HEK293 (cell line): Measurements from ENCODE around the gene MRPL9.
"Not testable (repeated sequence)": the region's sequence is repeated elsewhere in the genome, so short reads cannot be mapped to it uniquely, and the experiment has no call there.

Experiments
- ATF2 ChIP-seq: fragments of 450-650 bp; formaldehyde crosslinking; IDR thresholded peaks from 2 replicates; pipeline ENCODE4 v1.5.1; 2016; ENCODE audit warnings: missing biosample characterization, missing genetic modification characterization, low read depth
- CTCF ChIP-seq: fragments of 450-650 bp; formaldehyde crosslinking; IDR thresholded peaks from 2 replicates; pipeline ENCODE4 v1.5.1; 2016; ENCODE audit warnings: missing biosample characterization, missing genetic modification characterization
- GLIS2 ChIP-seq: fragments of 450-650 bp; formaldehyde crosslinking; IDR thresholded peaks from 2 replicates; pipeline ENCODE4 v1.5.1; 2016; ENCODE audit warnings: missing biosample characterization, missing genetic modification characterization
- KLF16 ChIP-seq: fragments of 450-650 bp; formaldehyde crosslinking; IDR thresholded peaks from 2 replicates; pipeline ENCODE4 v1.5.1; 2017; ENCODE audit warnings: missing biosample characterization, missing genetic modification characterization
- PATZ1 ChIP-seq: fragments of 450-650 bp; formaldehyde crosslinking; IDR thresholded peaks from 2 replicates; pipeline ENCODE4 v1.5.1; 2016; ENCODE audit warnings: missing biosample characterization, missing genetic modification characterization
- PBX3 ChIP-seq: sonication (generic); formaldehyde crosslinking; IDR thresholded peaks from 2 replicates; pipeline ENCODE4 v1.8.1; 2022; ENCODE audit warnings: mild to moderate bottlenecking, moderate library complexity, missing genetic modification reagents
- REST ChIP-seq: fragments of 450-650 bp; formaldehyde crosslinking; IDR thresholded peaks from 2 replicates; pipeline ENCODE4 v1.5.1; 2016; ENCODE audit warnings: missing biosample characterization, missing genetic modification characterization
- SETDB1 ChIP-seq: IDR thresholded peaks from one replicate; pipeline ENCODE4 v1.6.1; 2017; ENCODE audit warnings: mild to moderate bottlenecking, low read length, moderate library complexity, mixed read lengths; ENCODE audit not compliant: insufficient read length
- ZNF274 ChIP-seq, 2 experiments: fragments of 200-500 bp in 1 of 2; fragments of 450-650 bp in 1 of 2; sonication (Bioruptor generic) in 1 of 2; formaldehyde crosslinking in 1 of 2; IDR thresholded peaks; 2 replicates each; pipeline versions ENCODE4 v1.5.1 to v1.6.1; 2014 to 2016; ENCODE audit warnings: borderline replicate concordance in 1 of 2, inconsistent platforms in 1 of 2, low read length in 1 of 2, missing biosample characterization in 1 of 2, missing genetic modification characterization in 1 of 2
- ZNF423 ChIP-seq: fragments of 450-650 bp; formaldehyde crosslinking; IDR thresholded peaks from 2 replicates; pipeline ENCODE4 v1.5.1; 2016; ENCODE audit warnings: missing biosample characterization, missing genetic modification characterization
- ZNF426 ChIP-seq: fragments of 450-650 bp; formaldehyde crosslinking; IDR thresholded peaks from 2 replicates; pipeline ENCODE4 v1.5.1; 2017; ENCODE audit warnings: missing biosample characterization, missing genetic modification characterization, mild to moderate bottlenecking, inconsistent platforms, moderate library complexity
- ZNF449 ChIP-seq: fragments of 450-650 bp; formaldehyde crosslinking; IDR thresholded peaks from 2 replicates; pipeline ENCODE4 v1.5.1; 2017; ENCODE audit warnings: missing biosample characterization, mild to moderate bottlenecking, missing genetic modification characterization, moderate library complexity

GRCh38 chr1:151769270-151769669 lies 6.0 kb upstream of the MRPL9 start:
- not testable (repeated sequence) for TF ChIP-seq ATF2; CTCF; ZNF274 (IDR thresholded peaks at IDR 0.05; ENCODE audit: low read length); ZNF274 (tag by site-specific recombination; IDR thresholded peaks at IDR 0.05; ENCODE audit: borderline replicate concordance); KLF16 (tag by site-specific recombination); PBX3; ZNF423 (tag by site-specific recombination); ZNF449; SETDB1; REST (tag by site-specific recombination); GLIS2 (tag by site-specific recombination); PATZ1; ZNF426 (tag by site-specific recombination)
